22Rv1 (cell line): ENCODE measurements around the gene LEMD3.

Source experiments
- ZFX ChIP-seq: fragments of 450-650 bp; IDR thresholded peaks from 2 replicates; pipeline ENCODE4 v1.6.1; 2017; ENCODE audit warnings: antibody characterized with exemption, borderline replicate concordance
- TF ChIP-seq, protein P1 (sequence below): fragments of 450-650 bp; IDR thresholded peaks from 2 replicates; pipeline ENCODE4 v1.5.1; 2017; ENCODE audit warnings: mild to moderate bottlenecking

GRCh38 chr12:65164774-65165173, 4.6 kb upstream of the LEMD3 start:
- TF ChIP-seq, protein P1, sequence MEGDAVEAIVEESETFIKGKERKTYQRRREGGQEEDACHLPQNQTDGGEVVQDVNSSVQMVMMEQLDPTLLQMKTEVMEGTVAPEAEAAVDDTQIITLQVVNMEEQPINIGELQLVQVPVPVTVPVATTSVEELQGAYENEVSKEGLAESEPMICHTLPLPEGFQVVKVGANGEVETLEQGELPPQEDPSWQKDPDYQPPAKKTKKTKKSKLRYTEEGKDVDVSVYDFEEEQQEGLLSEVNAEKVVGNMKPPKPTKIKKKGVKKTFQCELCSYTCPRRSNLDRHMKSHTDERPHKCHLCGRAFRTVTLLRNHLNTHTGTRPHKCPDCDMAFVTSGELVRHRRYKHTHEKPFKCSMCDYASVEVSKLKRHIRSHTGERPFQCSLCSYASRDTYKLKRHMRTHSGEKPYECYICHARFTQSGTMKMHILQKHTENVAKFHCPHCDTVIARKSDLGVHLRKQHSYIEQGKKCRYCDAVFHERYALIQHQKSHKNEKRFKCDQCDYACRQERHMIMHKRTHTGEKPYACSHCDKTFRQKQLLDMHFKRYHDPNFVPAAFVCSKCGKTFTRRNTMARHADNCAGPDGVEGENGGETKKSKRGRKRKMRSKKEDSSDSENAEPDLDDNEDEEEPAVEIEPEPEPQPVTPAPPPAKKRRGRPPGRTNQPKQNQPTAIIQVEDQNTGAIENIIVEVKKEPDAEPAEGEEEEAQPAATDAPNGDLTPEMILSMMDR, result no peak
- no peak for TF ChIP-seq ZFX
